Measurements from ENCODE around the gene TMPRSS9. TPM values are rescaled to one million over a fixed set of nuclear protein-coding genes. Genes with fewer than 3 reads are reported as not detected.

TMPRSS9 gene
- total RNA-seq, 2 experiments from 2014 or later, result not detected

DNA sequence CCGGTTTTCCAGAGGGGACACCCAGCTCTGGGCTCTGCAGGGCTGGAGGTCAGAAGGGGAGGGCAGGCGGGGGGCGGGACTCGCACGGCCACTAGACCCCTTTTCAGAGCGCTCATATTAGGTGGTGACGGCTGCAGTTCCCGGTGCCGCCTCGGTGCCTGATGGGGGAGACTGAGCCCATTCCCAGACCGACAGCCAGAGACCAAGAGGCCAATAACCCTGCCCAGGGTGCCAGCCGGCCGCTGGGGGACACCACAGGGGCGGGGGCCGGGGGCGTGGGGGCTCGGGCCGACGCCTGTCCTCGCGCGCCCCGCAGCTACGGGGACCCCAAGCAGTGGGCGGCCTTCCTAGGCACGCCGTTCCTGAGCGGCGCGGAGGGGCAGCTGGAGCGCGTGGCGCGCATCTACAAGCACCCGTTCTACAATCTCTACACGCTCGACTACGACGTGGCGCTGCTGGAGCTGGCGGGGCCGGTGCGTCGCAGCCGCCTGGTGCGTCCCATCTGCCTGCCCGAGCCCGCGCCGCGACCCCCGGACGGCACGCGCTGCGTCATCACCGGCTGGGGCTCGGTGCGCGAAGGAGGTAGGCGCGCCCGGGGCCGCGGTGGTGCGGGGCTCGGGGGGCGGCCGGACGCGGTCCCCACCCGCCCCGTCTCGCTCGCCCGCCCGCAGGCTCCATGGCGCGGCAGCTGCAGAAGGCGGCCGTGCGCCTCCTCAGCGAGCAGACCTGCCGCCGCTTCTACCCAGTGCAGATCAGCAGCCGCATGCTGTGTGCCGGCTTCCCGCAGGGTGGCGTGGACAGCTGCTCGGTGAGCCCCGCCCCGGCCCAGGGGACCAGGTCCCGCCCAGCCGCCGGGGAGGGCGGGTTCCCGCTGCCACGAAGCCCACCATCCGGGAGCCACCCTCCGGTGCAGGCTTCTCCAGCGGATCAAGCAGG lies 64.9 kb downstream of the TMPRSS9 start:
- ChIA-PET CTCF (interaction anchor here (0.6 to 1.6 kb wide), 2 partner anchors 212 kb away, joined by 3 to 5 read pairs; no protein-coding TSS in a partner anchor), POLR2A (no interaction called here)
- Mint-ChIP-seq H3K4me1 (ENCODE audit: low read depth) (peaks cover 15% of the 10 kb centered on the region), H3K36me3 (peaks cover 14% of the 10 kb centered on the region), H3K27ac (no peak overlapping the region), H3K9me3 (no peaks in the 10 kb centered on the region), H3K27me3 (no peaks in the 10 kb centered on the region), H3K4me3 (no peak overlapping the region)
- intact Hi-C loops (cut with micrococcal nuclease), result loop anchor here (5.0 kb wide), 1 partner anchor 37 kb away; no protein-coding TSS in a partner anchor
- DNase-seq, result no peak

GRCh38 chr19:2425622-2426581 lies 65.8 kb downstream of the TMPRSS9 start:
- intact Hi-C loops (cut with micrococcal nuclease), result loop anchor here (5.0 kb wide), 1 partner anchor 36 kb away; no protein-coding TSS in a partner anchor
- CTCF ChIA-PET, result interaction anchor here (0.6 to 1.6 kb wide), 3 partner anchors 185 to 219 kb away, joined by 3 to 5 read pairs (median 4); no protein-coding TSS in a partner anchor
- peaks cover 15% of the 10 kb centered on the region for H3K4me1 Mint-ChIP-seq (ENCODE audit: low read depth)
- no peaks in the 10 kb centered on the region for H3K27me3 Mint-ChIP-seq
- POLR2A ChIA-PET, result interaction anchor here (1.7 kb wide), 1 partner anchor 50 kb away, joined by 13 read pairs; the partner anchor contains the start of gene GADD45B
- H3K4me3 Mint-ChIP-seq, result peak overlapping the region; percentile 90
- DNase-seq, result no peak
- H3K27ac Mint-ChIP-seq, result no peak overlapping the region
- peaks cover 14% of the 10 kb centered on the region for H3K36me3 Mint-ChIP-seq
- H3K9me3 Mint-ChIP-seq, result no peaks in the 10 kb centered on the region

DNA sequence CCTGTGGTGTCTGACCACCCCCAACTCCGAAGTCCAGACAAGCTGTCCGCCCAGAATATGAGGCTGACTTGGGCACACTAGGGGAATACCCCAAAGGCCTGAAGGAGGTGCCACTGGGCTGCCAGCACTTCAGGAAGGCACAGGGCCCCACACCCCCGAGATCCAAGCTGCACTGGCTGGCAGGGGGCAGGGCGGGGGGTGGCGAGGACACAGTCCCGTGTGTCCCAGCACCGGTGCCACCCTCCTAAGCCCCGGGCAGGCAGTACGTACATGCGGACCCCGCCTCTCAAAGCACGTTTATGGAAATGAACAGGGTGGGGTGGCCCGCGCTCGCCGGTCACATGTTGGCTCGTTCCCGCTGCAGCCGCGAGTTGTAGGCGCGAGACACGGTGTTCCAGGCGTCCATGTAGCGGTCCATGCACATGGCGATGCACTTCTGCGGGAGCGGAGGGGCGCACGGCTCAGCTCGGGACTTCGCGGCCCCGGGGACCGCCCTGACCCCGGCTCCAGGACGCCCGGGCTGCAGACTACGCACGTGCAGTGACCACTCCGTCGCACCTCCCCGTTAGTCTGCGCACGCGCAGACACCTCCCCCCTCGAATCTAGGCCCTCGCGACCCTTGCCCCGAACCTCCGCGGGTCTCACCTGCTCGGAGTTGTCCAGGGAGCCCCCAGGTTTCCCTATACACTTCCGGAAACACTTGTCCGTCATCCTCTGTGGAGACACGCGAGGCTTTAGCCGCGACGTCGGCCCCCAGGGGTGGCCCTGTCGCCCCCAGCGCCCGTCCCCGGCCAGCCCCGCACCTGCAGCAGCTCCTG lies 66.8 kb downstream of the TMPRSS9 start:
- ChIA-PET POLR2A (interaction anchor here (0.6 to 2.1 kb wide), 5 partner anchors 28 to 99 kb away, joined by 3 to 13 read pairs (median 5); partner anchors contain the start of genes GADD45B and LMNB2), CTCF (interaction anchor here (0.9 to 2.2 kb wide), 5 partner anchors 40 to 210 kb away, joined by 3 to 12 read pairs (median 4); no protein-coding TSS in a partner anchor)
- no peaks in the 10 kb centered on the region for H3K27me3 Mint-ChIP-seq
- peaks cover 15% of the 10 kb centered on the region for H3K4me1 Mint-ChIP-seq (ENCODE audit: low read depth)
- H3K27ac Mint-ChIP-seq, result peak overlapping the region; percentile 97
- H3K4me3 Mint-ChIP-seq, result peak overlapping the region; percentile 90
- DNase-seq, result peak; percentile 59
- no peaks in the 10 kb centered on the region for H3K9me3 Mint-ChIP-seq
- intact Hi-C loops (cut with micrococcal nuclease), result loop anchor here (1.0 to 5.0 kb wide), 3 partner anchors 35 to 358 kb away; partner anchors contain the start of genes PLEKHJ1, SF3A2 and THOP1
- H3K36me3 Mint-ChIP-seq, result peaks cover 19% of the 10 kb centered on the region

- Mint-ChIP-seq H3K4me3 (peak within 1 kb of the TSS; percentile 90), H3K27me3 (no peaks in the 10 kb centered on the region), H3K9me3 (no peaks in the 10 kb centered on the region), H3K4me1 (ENCODE audit: low read depth) (peaks cover 15% of the 10 kb centered on the region), H3K36me3 (peaks cover 22% of the 10 kb centered on the region), H3K27ac (peak within 1 kb of the TSS; percentile 97)
- POLR2A ChIA-PET, result interaction anchor here (0.6 to 2.1 kb wide), 7 partner anchors 10 to 410 kb away, joined by 3 to 13 read pairs (median 4); partner anchors contain the start of genes GADD45B and LMNB2
- CTCF ChIA-PET, result interaction anchor here (0.6 to 2.2 kb wide), 6 partner anchors 39 to 221 kb away, joined by 3 to 12 read pairs (median 3); no protein-coding TSS in a partner anchor
- DNase-seq, result peak; percentile 97
- intact Hi-C loops (cut with micrococcal nuclease), result loop anchor here (1.0 to 5.0 kb wide), 3 partner anchors 35 to 358 kb away; partner anchors contain the start of genes PLEKHJ1, SF3A2 and THOP1
Measured at GRCh38 chr19:2427429-2428320, 67.6 kb downstream of the TMPRSS9 start, which contains the start of gene TIMM13. TIMM13 (minus strand) TSS chr19:2427586; CDS start chr19:2427533, 53 bp downstream.

DNA sequence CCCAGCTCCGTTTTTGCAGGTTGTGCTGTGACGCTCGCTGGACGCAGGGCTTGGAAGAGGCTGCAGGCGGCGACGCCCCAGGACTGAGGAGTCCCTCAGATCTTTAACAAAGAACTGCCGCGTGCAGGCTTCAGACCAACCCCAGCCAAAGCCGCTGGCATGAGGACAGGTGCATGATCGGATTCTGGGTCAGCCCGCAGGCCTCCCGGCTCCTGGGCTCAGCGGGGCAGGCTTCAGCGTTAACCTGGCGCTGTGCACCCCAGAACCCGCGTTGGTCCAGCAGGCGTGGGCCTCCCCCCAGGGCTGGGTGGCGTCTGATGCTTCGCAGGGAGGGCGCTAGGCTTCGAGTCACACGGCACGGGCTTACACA lies 68.2 kb downstream of the TMPRSS9 start:
- Mint-ChIP-seq H3K4me1 (ENCODE audit: low read depth) (peaks cover 15% of the 10 kb centered on the region), H3K27ac (no peak overlapping the region), H3K9me3 (no peaks in the 10 kb centered on the region), H3K27me3 (no peaks in the 10 kb centered on the region), H3K4me3 (no peak overlapping the region), H3K36me3 (peaks cover 22% of the 10 kb centered on the region)
- POLR2A ChIA-PET, result interaction anchor here (0.8 to 2.1 kb wide), 3 partner anchors 11 to 411 kb away, joined by 3 to 11 read pairs (median 3); partner anchors contain the start of gene LMNB2
- no peak for DNase-seq
- CTCF ChIA-PET, result interaction anchor here (0.6 to 2.2 kb wide), 5 partner anchors 51 to 220 kb away, joined by 3 to 12 read pairs (median 3); no protein-coding TSS in a partner anchor
- intact Hi-C loops (cut with micrococcal nuclease), result loop anchor here (5.0 kb wide), 1 partner anchor 34 kb away; no protein-coding TSS in a partner anchor

GRCh38 chr19:2428756-2429711 lies 69.0 kb downstream of the TMPRSS9 start:
- no peak for DNase-seq
- Mint-ChIP-seq H3K4me1 (ENCODE audit: low read depth) (peaks cover 15% of the 10 kb centered on the region), H3K27me3 (no peaks in the 10 kb centered on the region), H3K36me3 (peaks cover 25% of the 10 kb centered on the region), H3K4me3 (no peak overlapping the region), H3K27ac (no peak overlapping the region), H3K9me3 (no peaks in the 10 kb centered on the region)
- intact Hi-C loops (cut with micrococcal nuclease), result loop anchor here (5.0 kb wide), 1 partner anchor 33 kb away; no protein-coding TSS in a partner anchor
- ChIA-PET POLR2A (interaction anchor here (2.1 kb wide), 1 partner anchor 27 kb away, joined by 11 read pairs; the partner anchor contains the start of gene LMNB2), CTCF (interaction anchor here (0.6 to 2.2 kb wide), 5 partner anchors 50 to 208 kb away, joined by 3 to 12 read pairs (median 4); no protein-coding TSS in a partner anchor)

DNA sequence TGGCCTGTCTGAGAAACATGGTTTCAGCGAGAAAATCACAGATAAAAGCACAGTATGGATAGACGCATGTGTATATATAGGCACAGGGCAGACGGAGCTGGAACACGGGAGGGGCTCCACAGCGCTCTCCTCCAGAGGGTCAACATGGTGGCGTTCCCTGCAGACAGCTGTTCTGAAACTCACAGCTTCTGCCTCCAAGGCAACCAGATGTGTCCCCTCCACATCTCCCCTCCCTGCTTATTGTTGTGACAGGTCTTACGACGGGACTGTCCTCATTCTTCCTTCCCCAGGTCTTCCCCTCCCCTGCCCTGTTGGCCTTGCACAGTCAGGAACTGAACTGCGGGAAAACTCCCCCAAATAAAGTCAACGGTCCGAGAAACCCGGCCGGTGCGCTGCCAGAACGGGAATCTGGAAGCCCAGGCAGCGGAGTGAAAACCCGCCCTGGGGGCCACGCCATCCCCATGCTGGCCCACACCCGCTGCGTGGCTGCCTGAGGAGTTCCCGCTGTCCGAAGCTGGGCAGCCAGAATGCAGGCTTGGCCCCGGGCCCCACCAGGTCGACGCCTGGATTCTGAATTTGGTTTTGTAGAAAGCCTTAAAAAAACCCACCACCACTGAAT lies 70.0 kb downstream of the TMPRSS9 start:
- no peak overlapping the region for H3K27ac Mint-ChIP-seq
- H3K27me3 Mint-ChIP-seq, result no peaks in the 10 kb centered on the region
- H3K36me3 Mint-ChIP-seq, result peaks cover 28% of the 10 kb centered on the region
- no peak for DNase-seq
- intact Hi-C loops (cut with micrococcal nuclease), result loop anchor here (5.0 kb wide), 1 partner anchor 32 kb away; no protein-coding TSS in a partner anchor
- no peaks in the 10 kb centered on the region for H3K9me3 Mint-ChIP-seq
- ChIA-PET POLR2A (no interaction called here), CTCF (interaction anchor here (1.4 kb wide), 1 partner anchor 207 kb away, joined by 4 read pairs; no protein-coding TSS in a partner anchor)
- H3K4me1 Mint-ChIP-seq (ENCODE audit: low read depth), result peaks cover 15% of the 10 kb centered on the region
- H3K4me3 Mint-ChIP-seq, result no peak overlapping the region

- CTCF ChIA-PET, result interaction anchor here (0.6 kb wide), 1 partner anchor 12 kb away, joined by 3 read pairs; no protein-coding TSS in a partner anchor
- intact Hi-C loops (cut with micrococcal nuclease), result no loop called here
- H3K36me3 Mint-ChIP-seq, result peaks cover 29% of the 10 kb centered on the region
Measured at GRCh38 chr19:2431318-2432055, 71.4 kb downstream of the TMPRSS9 start.

More at GRCh38 chr19:2431318-2432055, 71.4 kb downstream of the TMPRSS9 start:
- POLR2A ChIA-PET, result interaction anchor here (0.7 kb wide), 1 partner anchor 180 kb away, joined by 3 read pairs; no protein-coding TSS in a partner anchor
- H3K27ac Mint-ChIP-seq, result no peak overlapping the region
- no peak overlapping the region for H3K4me3 Mint-ChIP-seq
- H3K9me3 Mint-ChIP-seq, result no peaks in the 10 kb centered on the region
- H3K27me3 Mint-ChIP-seq, result no peaks in the 10 kb centered on the region
- peaks cover 9% of the 10 kb centered on the region for H3K4me1 Mint-ChIP-seq (ENCODE audit: low read depth)
- no peak for DNase-seq

All from activated CD4-positive, alpha-beta memory T cell treated with anti-CD3 and anti-CD28 coated beads for 36 hours (primary cell).